ENCODE measurements around the gene SHANK2. TPM values are rescaled to one million over a fixed set of nuclear protein-coding genes. Genes with fewer than 3 reads are reported as not detected.
A peak's percentile ranks its signal among the peaks of the same experiment; 100 is the strongest.

Gene SHANK2
- total RNA-seq, 1 donor from 2014 or later: 0.53 TPM

GRCh38 chr11:71279916-71280645, 27.7 kb upstream of the SHANK2 start:
- H3K36me3 ChIP-seq: no peaks in the 10 kb centered on the region
- H3K9me3 ChIP-seq: peaks cover 0 to 4% of the 10 kb centered on the region in 2 donors
- intact Hi-C loops (cut with DNase I): no loop called here
- H3K4me3 ChIP-seq: no peak overlapping the region
- peak in 1 of 2 donors; percentile 22 for DNase-seq (ENCODE audit: low spot score in 2 of 2)
- no peak for TF ChIP-seq CTCF (IDR thresholded peaks at IDR 0.05)
- H3K4me1 ChIP-seq: no peaks in the 10 kb centered on the region
- no peaks in the 10 kb centered on the region for H3K27me3 ChIP-seq
- H3K27ac ChIP-seq: no peak overlapping the region

- intact Hi-C loops (cut with DNase I): no loop called here
- H3K9me3 ChIP-seq: peaks cover 7 to 12% of the 10 kb centered on the region in 2 donors
- no peak for TF ChIP-seq CTCF (IDR thresholded peaks at IDR 0.05)
- DNase-seq (ENCODE audit: low spot score in 2 of 2): peak in 1 of 2 donors; percentile 5
- no peaks in the 10 kb centered on the region for H3K4me1 ChIP-seq
- no peaks in the 10 kb centered on the region for H3K36me3 ChIP-seq
- H3K4me3 ChIP-seq: no peak overlapping the region
- H3K27me3 ChIP-seq: no peaks in the 10 kb centered on the region
- H3K27ac ChIP-seq: no peak overlapping the region
Measured at GRCh38 chr11:71272161-71272560, 19.8 kb upstream of the SHANK2 start.

GRCh38 chr11:71269603-71270511, 17.5 kb upstream of the SHANK2 start:
- peak in 1 of 2 donors; percentile 46 for DNase-seq (ENCODE audit: low spot score in 2 of 2)
- intact Hi-C loops (cut with DNase I): no loop called here
- Histone ChIP-seq H3K27me3 (no peaks in the 10 kb centered on the region), H3K4me1 (no peaks in the 10 kb centered on the region), H3K27ac (no peak overlapping the region), H3K36me3 (no peaks in the 10 kb centered on the region), H3K9me3 (peaks cover 7 to 8% of the 10 kb centered on the region in 2 donors), H3K4me3 (no peak overlapping the region)
- no peak for TF ChIP-seq CTCF (IDR thresholded peaks at IDR 0.05)

GRCh38 chr11:71268706-71269321, 16.4 kb upstream of the SHANK2 start:
- no peak for TF ChIP-seq CTCF (IDR thresholded peaks at IDR 0.05)
- H3K4me3 ChIP-seq: no peak overlapping the region
- intact Hi-C loops (cut with DNase I): no loop called here
- no peaks in the 10 kb centered on the region for H3K36me3 ChIP-seq
- no peaks in the 10 kb centered on the region for H3K4me1 ChIP-seq
- peaks cover under 1 to 6% of the 10 kb centered on the region in 2 donors for H3K9me3 ChIP-seq
- H3K27ac ChIP-seq: no peak overlapping the region
- DNase-seq (ENCODE audit: low spot score in 2 of 2): peak in 1 of 2 donors; percentile 19
- no peaks in the 10 kb centered on the region for H3K27me3 ChIP-seq

- TF ChIP-seq CTCF (IDR thresholded peaks at IDR 0.05): no peak
- Histone ChIP-seq H3K4me3 (no peak overlapping the region), H3K27me3 (no peaks in the 10 kb centered on the region), H3K27ac (no peak overlapping the region), H3K4me1 (no peaks in the 10 kb centered on the region), H3K9me3 (no peaks in the 10 kb centered on the region), H3K36me3 (no peaks in the 10 kb centered on the region)
- intact Hi-C loops (cut with DNase I): no loop called here
- peak in 1 of 2 donors; percentile 39 for DNase-seq (ENCODE audit: low spot score in 2 of 2)
Measured at GRCh38 chr11:71267807-71268421, 15.5 kb upstream of the SHANK2 start.
